Activated naive CD8-positive, alpha-beta T cell (primary cell): ENCODE data around the gene MAPRE2.

ENCODE experiments used
- H3K27ac Mint-ChIP-seq: one replicate; pipeline ENCODE4 v1.8.0; 2021; ENCODE audit warnings: mixed read lengths
- H3K27me3 Mint-ChIP-seq: one replicate; pipeline ENCODE4 v1.8.0; 2021; ENCODE audit warnings: mixed read lengths
- H3K36me3 Mint-ChIP-seq: one replicate; pipeline ENCODE4 v1.8.0; 2021; ENCODE audit warnings: mixed read lengths
- H3K4me1 Mint-ChIP-seq: one replicate; pipeline ENCODE4 v1.8.0; 2021; ENCODE audit warnings: low read depth, mixed read lengths
- H3K4me3 Mint-ChIP-seq: one replicate; pipeline ENCODE4 v1.8.0; 2021; ENCODE audit warnings: mild to moderate bottlenecking, mixed read lengths
- H3K9me3 Mint-ChIP-seq: one replicate; pipeline ENCODE4 v1.8.0; 2021; ENCODE audit warnings: low read depth, mixed read lengths

Gene MAPRE2

GRCh38 chr18:35026407-35027061 is 14.7 kb upstream of the MAPRE2 start:
- H3K9me3 Mint-ChIP-seq, result no peaks in the 10 kb centered on the region
- no peaks in the 10 kb centered on the region for H3K36me3 Mint-ChIP-seq
- peaks cover 57% of the 10 kb centered on the region for H3K4me1 Mint-ChIP-seq
- no peaks in the 10 kb centered on the region for H3K27me3 Mint-ChIP-seq
- H3K4me3 Mint-ChIP-seq, result no peak overlapping the region
- peak overlapping the region; percentile 88 for H3K27ac Mint-ChIP-seq

GRCh38 chr18:35027206-35027605 is 14.0 kb upstream of the MAPRE2 start:
- Mint-ChIP-seq H3K36me3 (no peaks in the 10 kb centered on the region), H3K4me3 (peak overlapping the region; percentile 21), H3K27ac (peak overlapping the region; percentile 88), H3K9me3 (no peaks in the 10 kb centered on the region), H3K27me3 (no peaks in the 10 kb centered on the region), H3K4me1 (peaks cover 64% of the 10 kb centered on the region)

GRCh38 chr18:35028536-35028935 is 12.7 kb upstream of the MAPRE2 start:
- H3K4me3 Mint-ChIP-seq, result no peak overlapping the region
- H3K9me3 Mint-ChIP-seq, result no peaks in the 10 kb centered on the region
- H3K36me3 Mint-ChIP-seq, result no peaks in the 10 kb centered on the region
- H3K27me3 Mint-ChIP-seq, result no peaks in the 10 kb centered on the region
- peak overlapping the region; percentile 73 for H3K27ac Mint-ChIP-seq
- H3K4me1 Mint-ChIP-seq, result peaks cover 71% of the 10 kb centered on the region

- peak overlapping the region; percentile 96 for H3K27ac Mint-ChIP-seq
- H3K9me3 Mint-ChIP-seq, result no peaks in the 10 kb centered on the region
- H3K4me1 Mint-ChIP-seq, result peaks cover 71% of the 10 kb centered on the region
- H3K36me3 Mint-ChIP-seq, result no peaks in the 10 kb centered on the region
- H3K4me3 Mint-ChIP-seq, result peak overlapping the region; percentile 87
- H3K27me3 Mint-ChIP-seq, result no peaks in the 10 kb centered on the region
These were observed 12.1 kb upstream of the MAPRE2 start for GRCh38 chr18:35029103-35029502.

GRCh38 chr18:35029770-35030169 is 11.4 kb upstream of the MAPRE2 start:
- H3K4me3 Mint-ChIP-seq, result peak overlapping the region; percentile 87
- H3K9me3 Mint-ChIP-seq, result no peaks in the 10 kb centered on the region
- H3K27ac Mint-ChIP-seq, result peak overlapping the region; percentile 96
- peaks cover 71% of the 10 kb centered on the region for H3K4me1 Mint-ChIP-seq
- H3K36me3 Mint-ChIP-seq, result no peaks in the 10 kb centered on the region
- H3K27me3 Mint-ChIP-seq, result no peaks in the 10 kb centered on the region

GRCh38 chr18:35030277-35030989 is 10.8 kb upstream of the MAPRE2 start:
- no peaks in the 10 kb centered on the region for H3K36me3 Mint-ChIP-seq
- H3K4me3 Mint-ChIP-seq, result peak overlapping the region; percentile 87
- H3K27ac Mint-ChIP-seq, result peak overlapping the region; percentile 96

GRCh38 chr18:35032113-35032512 is 9.1 kb upstream of the MAPRE2 start:
- H3K4me3 Mint-ChIP-seq, result no peak overlapping the region
- H3K4me1 Mint-ChIP-seq, result peaks cover 58% of the 10 kb centered on the region
- H3K27me3 Mint-ChIP-seq, result no peaks in the 10 kb centered on the region
- peak overlapping the region; percentile 96 for H3K27ac Mint-ChIP-seq
- no peaks in the 10 kb centered on the region for H3K9me3 Mint-ChIP-seq
- H3K36me3 Mint-ChIP-seq, result no peaks in the 10 kb centered on the region

More at GRCh38 chr18:35030277-35030989, 10.8 kb upstream of the MAPRE2 start:
- peaks cover 72% of the 10 kb centered on the region for H3K4me1 Mint-ChIP-seq
- no peaks in the 10 kb centered on the region for H3K9me3 Mint-ChIP-seq
- H3K27me3 Mint-ChIP-seq, result no peaks in the 10 kb centered on the region

GRCh38 chr18:35038029-35038428 is 3.2 kb upstream of the MAPRE2 start:
- H3K36me3 Mint-ChIP-seq, result no peaks in the 10 kb centered on the region
- H3K4me1 Mint-ChIP-seq, result peaks cover 32% of the 10 kb centered on the region
- no peaks in the 10 kb centered on the region for H3K27me3 Mint-ChIP-seq
- no peak overlapping the region for H3K27ac Mint-ChIP-seq
- no peaks in the 10 kb centered on the region for H3K9me3 Mint-ChIP-seq
- no peak overlapping the region for H3K4me3 Mint-ChIP-seq

- no peaks in the 10 kb centered on the region for H3K36me3 Mint-ChIP-seq
- no peaks in the 10 kb centered on the region for H3K27me3 Mint-ChIP-seq
- H3K9me3 Mint-ChIP-seq, result no peaks in the 10 kb centered on the region
- H3K4me1 Mint-ChIP-seq, result peaks cover 41% of the 10 kb centered on the region
- no peak overlapping the region for H3K4me3 Mint-ChIP-seq
- H3K27ac Mint-ChIP-seq, result peak overlapping the region; percentile 37
These were observed 2.2 kb upstream of the MAPRE2 start for GRCh38 chr18:35038881-35039491.

- Mint-ChIP-seq H3K4me3 (peak overlapping the region; percentile 97), H3K27me3 (no peaks in the 10 kb centered on the region), H3K4me1 (peaks cover 56% of the 10 kb centered on the region), H3K27ac (peak overlapping the region; percentile 99), H3K36me3 (peaks cover 4% of the 10 kb centered on the region), H3K9me3 (no peaks in the 10 kb centered on the region)
These were observed 600 bp upstream of the MAPRE2 start for GRCh38 chr18:35040638-35040987.

- no peaks in the 10 kb centered on the region for H3K27me3 Mint-ChIP-seq
- H3K27ac Mint-ChIP-seq, result peak overlapping the region; percentile 99
- peaks cover 69% of the 10 kb centered on the region for H3K4me1 Mint-ChIP-seq
- H3K36me3 Mint-ChIP-seq, result peaks cover 4% of the 10 kb centered on the region
- no peaks in the 10 kb centered on the region for H3K9me3 Mint-ChIP-seq
- H3K4me3 Mint-ChIP-seq, result peak overlapping the region; percentile 97
These were observed 688 bp downstream of the MAPRE2 start for GRCh38 chr18:35041815-35042387.

- peaks cover 4% of the 10 kb centered on the region for H3K36me3 Mint-ChIP-seq
- H3K9me3 Mint-ChIP-seq, result no peaks in the 10 kb centered on the region
- no peaks in the 10 kb centered on the region for H3K27me3 Mint-ChIP-seq
- H3K4me3 Mint-ChIP-seq, result peak overlapping the region; percentile 97
- H3K4me1 Mint-ChIP-seq, result peaks cover 75% of the 10 kb centered on the region
- H3K27ac Mint-ChIP-seq, result peak overlapping the region; percentile 99
These were observed 1.3 kb downstream of the MAPRE2 start for GRCh38 chr18:35042389-35043071.

GRCh38 chr18:35043207-35043606 is 2.0 kb downstream of the MAPRE2 start:
- H3K27ac Mint-ChIP-seq, result peak overlapping the region; percentile 99
- H3K36me3 Mint-ChIP-seq, result peaks cover 4% of the 10 kb centered on the region
- H3K4me1 Mint-ChIP-seq, result peaks cover 81% of the 10 kb centered on the region
- no peaks in the 10 kb centered on the region for H3K27me3 Mint-ChIP-seq
- peak overlapping the region; percentile 97 for H3K4me3 Mint-ChIP-seq
- peaks cover 4% of the 10 kb centered on the region for H3K9me3 Mint-ChIP-seq

GRCh38 chr18:35045121-35045520 is 3.9 kb downstream of the MAPRE2 start:
- peak overlapping the region; percentile 99 for H3K27ac Mint-ChIP-seq
- H3K4me1 Mint-ChIP-seq, result peaks cover 82% of the 10 kb centered on the region
- peak overlapping the region; percentile 97 for H3K4me3 Mint-ChIP-seq
- H3K9me3 Mint-ChIP-seq, result peaks cover 4% of the 10 kb centered on the region
- no peaks in the 10 kb centered on the region for H3K27me3 Mint-ChIP-seq
- H3K36me3 Mint-ChIP-seq, result peaks cover 4% of the 10 kb centered on the region
